NB4 (cell line): Measurements from ENCODE around the gene CREB5.

Experiments used
- POLR2A ChIP-seq: IDR thresholded peaks from 2 replicates; pipeline ENCODE4 v1.6.1; 2011; ENCODE audit warnings: mild to moderate bottlenecking; ENCODE audit not compliant: insufficient read length; ENCODE audit errors: extremely low read depth
- TF ChIP-seq, protein P1 (sequence below): IDR thresholded peaks from one replicate; pipeline ENCODE4 v1.5.1; 2012; ENCODE audit warnings: low read depth, low read length
- TF ChIP-seq, protein P2 (sequence below): IDR thresholded peaks from 2 replicates; pipeline ENCODE4 v1.6.1; 2011; ENCODE audit warnings: low read depth, low read length

DNA sequence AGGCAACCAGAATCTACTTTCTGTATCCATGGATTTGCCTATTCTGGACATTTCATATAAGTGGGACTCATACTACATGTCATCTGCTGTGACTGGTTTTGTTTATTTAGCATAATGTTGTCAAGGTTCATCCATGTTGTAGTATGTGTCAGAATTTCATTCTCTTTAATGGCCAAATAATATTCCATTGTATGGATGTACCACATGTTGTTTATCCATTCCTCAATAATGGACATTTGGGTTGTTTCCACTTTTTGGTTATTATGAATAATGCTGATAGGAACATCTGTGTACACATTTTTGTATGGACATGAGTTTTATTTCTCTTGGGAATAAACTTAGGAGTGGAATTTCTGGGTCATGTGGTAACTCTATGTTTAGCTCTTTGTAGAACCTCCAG, 133.7 kb downstream of the CREB5 start:
- TF ChIP-seq, protein P1, sequence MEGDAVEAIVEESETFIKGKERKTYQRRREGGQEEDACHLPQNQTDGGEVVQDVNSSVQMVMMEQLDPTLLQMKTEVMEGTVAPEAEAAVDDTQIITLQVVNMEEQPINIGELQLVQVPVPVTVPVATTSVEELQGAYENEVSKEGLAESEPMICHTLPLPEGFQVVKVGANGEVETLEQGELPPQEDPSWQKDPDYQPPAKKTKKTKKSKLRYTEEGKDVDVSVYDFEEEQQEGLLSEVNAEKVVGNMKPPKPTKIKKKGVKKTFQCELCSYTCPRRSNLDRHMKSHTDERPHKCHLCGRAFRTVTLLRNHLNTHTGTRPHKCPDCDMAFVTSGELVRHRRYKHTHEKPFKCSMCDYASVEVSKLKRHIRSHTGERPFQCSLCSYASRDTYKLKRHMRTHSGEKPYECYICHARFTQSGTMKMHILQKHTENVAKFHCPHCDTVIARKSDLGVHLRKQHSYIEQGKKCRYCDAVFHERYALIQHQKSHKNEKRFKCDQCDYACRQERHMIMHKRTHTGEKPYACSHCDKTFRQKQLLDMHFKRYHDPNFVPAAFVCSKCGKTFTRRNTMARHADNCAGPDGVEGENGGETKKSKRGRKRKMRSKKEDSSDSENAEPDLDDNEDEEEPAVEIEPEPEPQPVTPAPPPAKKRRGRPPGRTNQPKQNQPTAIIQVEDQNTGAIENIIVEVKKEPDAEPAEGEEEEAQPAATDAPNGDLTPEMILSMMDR = no peak
- TF ChIP-seq POLR2A = no peak
- TF ChIP-seq, protein P2, sequence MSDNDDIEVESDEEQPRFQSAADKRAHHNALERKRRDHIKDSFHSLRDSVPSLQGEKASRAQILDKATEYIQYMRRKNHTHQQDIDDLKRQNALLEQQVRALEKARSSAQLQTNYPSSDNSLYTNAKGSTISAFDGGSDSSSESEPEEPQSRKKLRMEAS = no peak
